Measurements from ENCODE around the gene LSMEM2.

The LSMEM2 gene

DNA sequence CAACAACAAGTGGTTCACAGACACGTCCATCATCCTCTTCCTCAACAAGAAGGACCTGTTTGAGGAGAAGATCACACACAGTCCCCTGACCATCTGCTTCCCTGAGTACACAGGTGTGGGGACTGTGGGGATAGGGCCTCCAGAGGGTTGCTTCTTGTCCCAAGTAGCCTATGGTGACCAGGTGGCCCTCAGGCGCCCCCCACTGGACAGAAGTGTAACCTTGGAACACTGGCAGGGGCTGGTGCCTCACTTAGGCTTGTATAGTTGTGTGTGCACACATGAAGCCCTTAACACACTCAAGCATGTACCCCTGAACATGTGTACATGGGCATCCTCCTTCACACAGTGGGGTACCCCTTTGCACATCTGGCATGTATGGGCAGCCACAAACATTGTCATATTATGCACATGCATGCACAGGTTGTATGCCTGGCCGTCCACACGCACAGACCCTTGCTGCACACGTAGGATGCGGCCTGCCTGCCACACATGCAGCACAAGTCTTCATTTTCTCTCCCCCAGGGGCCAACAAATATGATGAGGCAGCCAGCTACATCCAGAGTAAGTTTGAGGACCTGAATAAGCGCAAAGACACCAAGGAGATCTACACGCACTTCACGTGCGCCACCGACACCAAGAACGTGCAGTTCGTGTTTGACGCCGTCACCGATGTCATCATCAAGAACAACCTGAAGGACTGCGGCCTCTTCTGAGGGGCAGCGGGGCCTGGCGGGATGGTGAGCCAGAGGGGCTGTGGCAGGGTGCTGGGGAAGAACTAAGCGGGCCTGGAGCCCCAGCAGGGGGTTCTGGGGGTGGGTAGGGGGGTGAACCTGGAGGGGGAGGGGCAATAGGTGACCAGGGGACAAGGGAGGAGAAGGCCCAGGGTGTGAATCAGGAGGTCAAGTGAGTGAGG lies 21.7 kb upstream of the LSMEM2 start:
- H3K4me3 ChIP-seq (ENCODE audit: low read depth, low read length), result no peak overlapping the region
- TF ChIP-seq MYC (IDR thresholded peaks at IDR 0.05; ENCODE audit: low read depth, low read length) (0 out of 2 replicates have a peak, but pooled peaks have one; percentile 19), POLR2A (IDR thresholded peaks at IDR 0.05; ENCODE audit: extremely low read depth, insufficient read length) (no peak), CTCF (IDR thresholded peaks at IDR 0.05; ENCODE audit: low read depth, low read length) (peak; percentile 71)
- TF ChIP-seq, protein P1, sequence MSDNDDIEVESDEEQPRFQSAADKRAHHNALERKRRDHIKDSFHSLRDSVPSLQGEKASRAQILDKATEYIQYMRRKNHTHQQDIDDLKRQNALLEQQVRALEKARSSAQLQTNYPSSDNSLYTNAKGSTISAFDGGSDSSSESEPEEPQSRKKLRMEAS (IDR thresholded peaks at IDR 0.05; ENCODE audit: low read depth, low read length), result peak; percentile 20; the same call in 1 of the 2 replicates
- DNase-seq (ENCODE audit: low read depth), result peak; percentile 62

GRCh38 chr3:50258029-50258680 lies 20.7 kb upstream of the LSMEM2 start:
- no peak for TF ChIP-seq CTCF (IDR thresholded peaks at IDR 0.05; ENCODE audit: low read depth, low read length)
- TF ChIP-seq, protein P1 (IDR thresholded peaks at IDR 0.05; ENCODE audit: low read depth, low read length), result no peak
- TF ChIP-seq MYC (IDR thresholded peaks at IDR 0.05; ENCODE audit: low read depth, low read length), result no peak
- TF ChIP-seq POLR2A (IDR thresholded peaks at IDR 0.05; ENCODE audit: extremely low read depth, insufficient read length), result no peak
- no peak for DNase-seq (ENCODE audit: low read depth)
- no peak overlapping the region for H3K4me3 ChIP-seq (ENCODE audit: low read depth, low read length)

GRCh38 chr3:50258979-50259378 lies 19.9 kb upstream of the LSMEM2 start:
- DNase-seq (ENCODE audit: low read depth), result no peak
- TF ChIP-seq MYC (IDR thresholded peaks at IDR 0.05; ENCODE audit: low read depth, low read length) (no peak), CTCF (IDR thresholded peaks at IDR 0.05; ENCODE audit: low read depth, low read length) (no peak), POLR2A (IDR thresholded peaks at IDR 0.05; ENCODE audit: extremely low read depth, insufficient read length) (no peak)
- TF ChIP-seq, protein P1 (IDR thresholded peaks at IDR 0.05; ENCODE audit: low read depth, low read length), result no peak
- H3K4me3 ChIP-seq (ENCODE audit: low read depth, low read length), result no peak overlapping the region

DNA sequence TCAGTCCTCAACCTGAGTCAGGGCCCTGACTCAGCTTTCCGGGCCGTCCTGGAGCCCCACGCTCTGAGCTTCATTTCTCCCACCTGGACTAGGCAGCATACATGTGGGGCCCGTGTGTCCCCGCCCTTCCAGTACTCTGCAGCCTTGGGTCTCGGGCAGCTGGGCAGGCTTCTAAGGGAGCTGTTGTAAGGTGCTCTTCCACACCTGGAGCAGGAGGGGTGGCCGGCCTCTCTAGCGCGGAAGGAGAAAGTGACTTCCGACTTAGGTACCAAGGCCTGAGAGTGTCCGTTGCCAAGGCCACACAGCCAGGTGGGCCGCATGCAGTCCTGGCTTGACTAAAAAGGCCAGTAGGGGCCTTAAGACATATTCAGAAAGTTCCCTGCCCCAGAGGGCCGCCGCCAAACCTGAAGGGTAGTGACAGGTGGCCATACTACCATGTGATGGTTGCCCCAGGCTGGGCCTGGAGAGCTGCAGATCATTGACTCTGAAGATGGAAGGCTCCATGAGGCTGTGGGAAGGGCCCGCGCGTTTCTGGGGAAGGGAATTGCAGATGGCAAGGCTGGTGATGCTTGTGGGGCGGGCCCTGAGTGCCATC lies 19.4 kb upstream of the LSMEM2 start:
- TF ChIP-seq, protein P1 (IDR thresholded peaks at IDR 0.05; ENCODE audit: low read depth, low read length), result no peak
- no peak for TF ChIP-seq CTCF (IDR thresholded peaks at IDR 0.05; ENCODE audit: low read depth, low read length)
- TF ChIP-seq POLR2A (IDR thresholded peaks at IDR 0.05; ENCODE audit: extremely low read depth, insufficient read length), result no peak
- no peak for DNase-seq (ENCODE audit: low read depth)
- no peak overlapping the region for H3K4me3 ChIP-seq (ENCODE audit: low read depth, low read length)

DNA sequence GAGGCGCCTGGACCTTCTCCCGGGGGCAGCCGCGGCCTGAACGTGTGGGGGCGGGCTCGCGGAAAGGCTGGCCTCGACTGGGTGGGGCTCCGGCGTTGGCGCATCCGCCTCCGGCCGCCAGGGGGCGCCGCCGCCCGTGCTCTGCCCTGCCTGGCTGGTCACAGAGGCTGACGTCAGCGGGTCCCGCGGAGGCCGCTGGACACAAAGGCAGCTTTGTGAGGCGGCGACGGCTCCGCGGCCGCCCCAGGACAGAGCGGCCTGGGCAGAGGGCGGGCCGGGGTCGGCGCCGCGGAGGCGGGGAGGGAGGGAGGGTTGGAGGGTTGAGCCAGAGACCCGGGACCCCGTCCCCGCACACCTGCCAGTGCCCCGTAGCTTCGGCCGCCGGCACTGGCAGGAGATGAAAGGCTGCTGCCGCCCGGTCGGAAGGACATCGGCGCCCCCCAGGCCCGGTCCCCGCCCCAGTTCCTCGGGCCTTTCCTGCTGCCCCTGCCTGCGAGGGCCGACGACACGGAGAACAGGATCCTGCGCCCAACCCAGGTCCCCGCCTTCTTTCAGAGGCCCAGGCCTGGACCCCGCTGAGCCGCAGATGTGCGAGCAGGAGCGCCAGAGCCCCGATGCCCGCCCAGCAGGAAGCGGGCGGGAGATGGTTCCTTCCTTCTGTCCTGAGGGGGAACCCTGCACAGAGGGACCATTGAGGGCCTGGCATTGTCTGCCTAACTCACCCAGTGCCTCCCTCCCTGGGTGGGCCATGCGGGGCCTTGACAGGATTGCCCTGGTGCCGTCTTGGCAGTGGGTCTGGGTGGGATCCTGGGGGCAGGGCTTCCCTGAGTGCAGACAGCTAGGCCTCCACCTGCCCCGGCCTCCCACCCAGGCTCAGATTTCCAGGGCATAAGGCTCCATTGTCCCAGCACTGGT lies 18.6 kb upstream of the LSMEM2 start:
- peak; percentile 86 for DNase-seq (ENCODE audit: low read depth)
- H3K4me3 ChIP-seq (ENCODE audit: low read depth, low read length), result no peak overlapping the region
- peak; percentile 88 for TF ChIP-seq CTCF (IDR thresholded peaks at IDR 0.05; ENCODE audit: low read depth, low read length)
- no peak for TF ChIP-seq MYC (IDR thresholded peaks at IDR 0.05; ENCODE audit: low read depth, low read length)
- TF ChIP-seq, protein P1 (IDR thresholded peaks at IDR 0.05; ENCODE audit: low read depth, low read length), result peak; percentile 32
- TF ChIP-seq POLR2A (IDR thresholded peaks at IDR 0.05; ENCODE audit: extremely low read depth, insufficient read length), result peak; percentile 36
